Measurements from ENCODE around the gene GSE1.

The GSE1 gene

GRCh38 chr16:85649411-85650134 lies 36.5 kb downstream of the GSE1 start:
- no peak for DNase-seq (ENCODE audit: low read depth)

GRCh38 chr16:85650135-85650843 lies 37.2 kb downstream of the GSE1 start:
- DNase-seq (ENCODE audit: low read depth), result no peak

- no peak for DNase-seq (ENCODE audit: low read depth)
These were observed 37.9 kb downstream of the GSE1 start for GRCh38 chr16:85650844-85651628.

DNA sequence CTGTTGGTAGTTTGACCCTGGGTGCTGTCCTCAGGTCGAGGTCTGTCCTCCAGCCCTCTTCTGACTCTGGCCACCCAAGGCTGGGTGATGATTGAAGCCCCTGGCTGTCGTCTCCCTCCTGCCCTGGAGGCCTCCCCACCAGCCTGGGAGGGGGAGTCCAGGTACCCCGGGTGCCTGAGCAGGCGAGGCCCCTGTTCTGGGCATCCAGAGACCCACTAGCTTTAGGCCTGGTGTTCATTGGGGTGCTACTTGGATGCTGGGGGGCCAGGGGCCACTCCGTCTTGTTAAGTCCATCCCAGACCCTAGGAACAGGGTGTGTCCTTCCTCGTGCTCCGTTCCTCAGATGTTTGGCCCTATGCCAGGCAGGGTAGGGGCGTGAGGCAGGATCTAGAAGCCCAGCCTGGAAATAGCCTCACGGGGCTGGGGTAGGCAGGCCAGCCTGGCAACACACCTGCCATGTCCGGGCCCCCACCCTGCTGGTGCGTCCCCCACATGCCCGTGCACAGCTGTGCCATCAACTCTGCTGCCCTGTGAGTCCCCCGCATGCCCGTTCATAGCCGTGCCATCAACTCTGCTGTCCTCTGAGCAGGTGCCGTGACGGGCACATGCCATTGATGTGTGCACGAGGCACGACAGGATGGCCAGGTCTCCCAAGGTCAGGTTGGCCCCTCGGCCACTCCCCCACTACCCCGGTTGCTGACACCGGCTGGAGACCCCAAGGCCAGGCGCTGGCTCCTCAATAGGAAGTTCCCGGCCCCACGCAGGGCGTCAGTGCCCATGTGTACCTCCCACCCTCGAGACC lies 38.7 kb downstream of the GSE1 start:
- no peak for DNase-seq (ENCODE audit: low read depth)

- DNase-seq (ENCODE audit: low read depth), result no peak
These were observed 39.5 kb downstream of the GSE1 start for GRCh38 chr16:85652431-85653221.

DNA sequence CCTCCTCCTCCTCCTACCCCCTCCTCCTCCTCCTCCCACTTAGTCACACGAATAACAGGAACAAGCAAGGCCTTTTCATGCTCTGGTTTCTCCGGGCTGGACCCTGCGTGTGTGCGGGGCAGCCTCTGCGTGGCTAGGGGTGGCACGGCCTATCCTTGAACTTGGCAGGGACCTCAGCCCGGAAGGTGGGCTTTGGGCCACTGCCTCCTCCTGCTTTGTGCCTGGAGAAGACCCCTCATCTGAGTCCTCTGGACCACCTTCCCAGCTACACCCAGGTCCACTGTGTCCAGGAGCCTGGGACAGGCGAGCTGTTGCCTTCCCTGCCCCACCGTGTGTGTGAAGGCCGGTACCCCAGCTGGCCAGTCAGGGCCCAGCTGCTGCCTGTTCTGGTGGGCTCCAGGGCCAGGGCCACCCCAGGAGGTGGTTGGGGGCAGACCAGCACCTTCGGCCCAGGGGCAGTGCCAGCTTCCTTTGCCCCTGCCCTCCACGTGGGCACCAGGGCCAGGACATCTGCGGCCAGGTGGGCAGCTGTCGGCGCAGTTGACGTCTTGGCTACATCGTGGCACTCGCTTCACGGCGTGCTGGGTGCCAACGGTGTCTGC lies 40.3 kb downstream of the GSE1 start:
- DNase-seq (ENCODE audit: low read depth), result no peak

DNA sequence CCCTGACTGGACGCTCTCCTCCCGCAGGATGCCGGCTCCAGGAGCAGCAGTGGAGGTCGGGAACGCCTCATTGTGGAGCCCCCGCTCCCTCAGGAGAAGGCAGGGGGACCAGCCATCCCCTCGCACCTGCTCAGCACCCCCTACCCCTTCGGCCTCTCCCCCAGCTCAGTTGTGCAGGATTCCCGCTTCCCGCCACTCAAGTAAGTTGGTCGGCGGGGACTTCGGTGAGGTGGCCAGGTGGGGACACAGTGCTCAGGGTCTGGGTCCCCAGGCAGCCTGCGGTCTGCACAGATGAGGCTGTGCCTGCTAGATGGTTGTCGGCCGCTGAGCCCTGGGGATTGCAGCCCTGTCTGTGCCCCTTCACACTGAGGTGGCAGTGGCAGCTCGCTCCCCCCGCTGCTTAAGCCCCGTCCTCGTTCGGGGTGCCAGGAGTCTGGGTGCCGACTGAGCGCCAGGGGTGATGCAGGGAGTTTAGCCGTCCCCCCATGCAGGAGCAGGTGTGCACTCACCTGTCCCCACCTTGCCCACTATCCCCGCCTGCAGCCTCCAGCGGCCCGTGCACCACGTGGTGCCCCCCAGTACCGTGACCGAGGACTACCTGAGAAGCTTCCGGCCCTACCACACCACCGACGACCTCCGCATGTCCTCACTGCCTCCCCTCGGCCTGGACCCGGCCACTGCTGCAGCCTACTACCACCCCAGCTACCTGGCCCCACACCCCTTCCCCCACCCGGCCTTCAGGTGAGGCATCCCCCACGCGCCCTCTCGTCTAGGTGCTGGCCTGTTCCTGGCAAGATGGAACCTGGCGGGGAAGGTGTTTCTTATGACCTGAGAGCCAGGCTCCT lies 41.4 kb downstream of the GSE1 start:
- DNase-seq (ENCODE audit: low read depth), result no peak

DNA sequence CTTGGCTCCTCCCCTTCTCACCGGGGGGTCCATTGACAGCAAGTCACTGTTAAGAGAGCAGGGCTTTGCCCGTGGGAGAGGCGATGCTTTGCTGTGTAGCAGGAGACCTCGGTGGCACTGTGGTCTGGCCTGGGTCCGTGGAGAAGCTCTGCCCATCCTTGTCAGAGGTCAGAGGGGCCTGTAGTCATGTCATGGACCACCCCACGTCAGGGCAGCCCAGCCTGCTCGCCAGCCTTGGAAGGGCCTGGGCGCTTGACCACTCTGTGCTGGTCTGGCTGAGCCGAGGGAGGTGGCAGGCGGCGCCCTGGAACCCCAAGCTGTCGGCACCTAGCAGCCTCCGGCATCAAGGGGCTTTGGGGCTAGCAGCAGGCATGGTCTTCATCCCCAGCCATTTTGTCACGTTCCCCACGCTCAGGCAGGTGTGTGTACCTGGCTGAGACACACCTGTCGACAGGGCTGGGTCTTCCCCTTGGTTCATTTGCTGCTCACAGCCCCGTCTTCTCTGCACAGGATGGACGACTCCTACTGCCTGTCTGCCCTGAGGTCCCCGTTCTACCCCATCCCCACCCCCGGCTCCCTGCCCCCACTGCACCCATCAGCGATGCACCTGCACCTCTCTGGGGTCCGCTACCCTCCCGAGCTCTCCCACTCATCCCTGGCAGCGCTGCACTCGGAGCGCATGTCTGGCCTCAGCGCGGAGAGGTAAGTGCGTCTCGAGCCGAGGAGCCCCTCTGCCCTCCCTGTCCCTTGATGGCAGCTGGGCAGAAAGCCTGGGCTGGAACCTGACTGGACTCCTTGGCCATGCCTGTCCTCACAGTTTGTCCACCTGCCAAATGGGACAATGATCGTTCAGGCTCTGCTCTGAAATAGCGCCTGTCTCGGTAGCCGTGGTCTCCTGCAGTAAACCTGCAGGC lies 42.4 kb downstream of the GSE1 start:
- no peak for DNase-seq (ENCODE audit: low read depth)

DNA sequence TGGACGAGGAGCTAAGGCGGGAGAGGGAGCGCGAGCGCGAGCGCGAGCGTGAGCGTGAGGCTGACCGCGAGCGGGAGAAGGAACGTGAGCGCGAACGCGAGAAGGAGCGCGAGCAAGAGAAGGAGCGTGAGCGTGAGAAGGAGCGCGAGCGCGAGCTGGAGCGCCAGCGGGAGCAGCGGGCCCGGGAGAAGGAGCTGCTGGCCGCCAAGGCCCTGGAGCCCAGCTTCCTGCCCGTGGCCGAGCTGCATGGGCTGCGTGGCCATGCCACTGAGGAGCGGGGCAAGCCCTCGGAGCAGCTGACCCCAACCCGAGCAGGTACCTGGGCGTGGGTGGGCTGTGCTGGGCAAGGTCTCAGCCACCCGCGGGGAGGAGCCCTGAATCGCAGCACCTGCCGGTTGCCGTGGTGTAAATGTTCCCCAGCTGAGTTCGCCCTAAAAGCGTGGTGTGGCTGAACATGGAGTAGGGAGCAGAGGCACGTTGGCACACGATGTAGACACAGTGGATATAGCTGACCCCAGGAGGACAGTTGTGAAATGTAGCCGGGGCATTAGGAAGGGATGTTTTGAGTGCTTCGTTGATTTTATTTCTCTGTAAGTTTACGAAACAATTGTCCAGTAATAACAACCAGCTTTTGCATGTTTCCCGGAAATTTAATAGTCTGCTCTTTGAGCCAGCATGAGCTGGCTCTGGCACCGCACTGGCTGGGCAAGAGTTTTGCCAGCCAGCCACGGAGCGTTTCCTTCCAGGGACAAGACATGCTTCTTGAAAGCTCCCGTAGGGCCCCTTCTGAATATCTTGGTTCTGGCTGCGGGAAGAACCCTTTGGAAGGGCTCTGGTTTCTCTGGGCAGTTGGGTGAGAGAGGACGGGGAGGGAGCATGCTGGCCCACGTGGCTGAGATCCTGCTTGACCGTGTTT lies 43.5 kb downstream of the GSE1 start:
- DNase-seq (ENCODE audit: low read depth), result no peak

DNA sequence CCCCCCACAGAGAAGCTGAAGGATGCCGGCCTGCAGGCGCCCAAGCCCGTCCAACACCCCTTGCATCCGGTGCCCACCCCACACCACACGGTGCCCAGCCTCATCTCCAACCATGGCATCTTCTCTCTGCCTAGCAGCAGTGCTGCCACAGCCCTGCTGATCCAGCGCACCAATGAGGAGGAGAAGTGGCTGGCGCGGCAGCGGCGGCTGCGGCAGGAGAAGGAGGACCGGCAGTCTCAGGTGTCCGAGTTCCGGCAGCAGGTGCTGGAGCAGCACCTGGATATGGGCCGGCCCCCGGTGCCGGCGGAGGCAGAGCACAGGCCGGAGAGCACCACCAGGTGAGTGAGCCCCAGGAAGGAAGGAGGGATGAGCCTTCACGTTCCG lies 44.1 kb downstream of the GSE1 start:
- no peak for DNase-seq (ENCODE audit: low read depth)

DNA sequence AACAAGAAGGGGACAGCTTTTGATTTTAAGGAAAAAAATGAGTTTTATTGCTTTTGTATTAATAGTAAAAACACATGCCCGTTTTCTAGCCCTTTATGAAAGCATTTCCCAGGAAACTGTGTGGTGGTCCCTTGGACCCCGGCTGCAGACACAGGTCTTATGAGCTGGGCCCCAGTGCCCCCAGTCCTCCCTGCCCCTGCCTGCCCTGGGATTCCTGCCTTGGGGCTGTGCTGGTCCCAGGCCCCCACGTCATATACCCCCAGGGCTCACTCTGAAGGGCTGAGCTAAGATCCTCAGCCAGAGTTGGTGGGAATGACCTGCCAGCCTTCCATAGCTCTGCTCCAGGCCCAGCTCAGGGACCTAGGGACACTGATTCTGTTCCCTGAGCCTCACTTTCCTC lies 44.9 kb downstream of the GSE1 start:
- DNase-seq (ENCODE audit: low read depth), result no peak

- DNase-seq (ENCODE audit: low read depth), result no peak
These were observed 45.6 kb downstream of the GSE1 start for GRCh38 chr16:85658504-85659326.

- DNase-seq (ENCODE audit: low read depth), result no peak
These were observed 46.2 kb downstream of the GSE1 start for GRCh38 chr16:85659336-85659735.

DNA sequence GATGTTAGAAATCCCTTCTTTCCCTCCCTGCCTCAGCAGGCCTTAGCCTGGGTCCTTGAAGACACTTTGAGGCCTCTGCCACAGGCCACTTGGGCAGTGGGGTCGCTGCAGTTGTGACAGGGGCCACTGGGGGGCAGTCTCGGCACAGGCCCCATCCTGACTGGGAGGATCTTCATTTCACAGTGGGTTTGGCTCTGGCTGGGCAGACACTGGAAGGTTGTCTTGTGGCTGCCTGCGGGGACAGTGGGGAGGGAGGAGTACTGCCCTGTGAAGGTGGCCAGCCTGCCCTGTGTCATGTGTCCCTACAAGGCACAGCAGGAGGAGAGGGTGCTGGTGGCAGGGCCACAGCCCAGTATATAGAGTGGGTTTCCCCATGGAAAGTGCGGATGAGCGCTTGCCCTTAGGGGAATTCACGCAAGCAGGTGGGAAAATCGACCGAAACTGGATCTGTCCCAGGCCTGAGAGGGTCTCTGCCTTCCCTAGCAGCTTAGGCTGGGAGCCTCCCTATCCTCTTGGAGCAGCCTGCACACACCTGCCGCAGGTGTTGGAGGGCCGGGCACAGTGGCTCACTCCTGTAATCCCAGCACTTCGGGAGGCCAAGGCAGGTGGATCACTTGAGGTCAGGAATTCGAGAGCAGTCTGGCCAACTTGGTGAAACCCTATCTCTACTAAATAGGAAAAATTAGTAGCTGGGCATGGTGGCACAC lies 46.8 kb downstream of the GSE1 start:
- DNase-seq (ENCODE audit: low read depth), result no peak

DNA sequence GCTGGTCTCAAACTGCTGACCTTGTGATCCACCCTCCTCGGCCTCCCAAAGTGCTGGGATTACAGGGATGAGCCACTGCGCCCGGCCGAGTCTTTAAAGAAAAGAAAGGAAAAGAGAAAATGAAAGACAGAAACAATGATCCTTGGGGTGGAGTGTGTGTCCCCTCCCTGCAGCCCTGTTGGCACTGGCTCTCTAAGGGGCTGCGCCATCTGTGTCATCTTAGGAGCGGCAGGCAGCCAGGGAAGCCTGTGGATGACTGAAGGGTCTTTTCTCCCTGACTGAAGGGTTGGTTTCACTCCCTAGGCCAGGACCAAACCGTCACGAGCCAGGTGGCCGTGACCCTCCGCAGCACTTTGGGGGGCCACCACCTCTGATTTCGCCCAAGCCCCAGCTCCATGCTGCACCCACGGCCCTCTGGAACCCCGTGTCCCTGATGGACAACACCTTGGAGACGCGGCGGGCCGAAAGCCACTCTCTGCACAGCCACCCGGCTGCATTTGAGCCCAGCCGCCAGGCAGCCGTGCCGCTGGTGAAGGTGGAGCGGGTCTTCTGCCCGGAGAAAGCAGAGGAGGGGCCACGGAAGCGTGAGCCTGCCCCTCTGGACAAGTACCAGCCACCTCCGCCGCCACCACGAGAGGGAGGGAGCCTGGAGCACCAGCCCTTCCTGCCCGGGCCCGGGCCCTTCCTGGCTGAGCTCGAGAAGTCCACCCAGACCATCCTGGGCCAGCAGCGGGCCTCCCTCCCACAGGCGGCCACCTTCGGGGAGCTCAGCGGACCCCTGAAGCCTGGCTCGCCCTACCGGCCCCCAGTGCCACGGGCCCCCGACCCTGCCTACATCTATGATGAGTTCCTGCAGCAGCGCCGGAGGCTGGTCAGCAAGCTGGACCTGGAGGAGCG lies 48.0 kb downstream of the GSE1 start:
- no peak for DNase-seq (ENCODE audit: low read depth)
